ENCODE data around the gene DCLRE1B.

DNA sequence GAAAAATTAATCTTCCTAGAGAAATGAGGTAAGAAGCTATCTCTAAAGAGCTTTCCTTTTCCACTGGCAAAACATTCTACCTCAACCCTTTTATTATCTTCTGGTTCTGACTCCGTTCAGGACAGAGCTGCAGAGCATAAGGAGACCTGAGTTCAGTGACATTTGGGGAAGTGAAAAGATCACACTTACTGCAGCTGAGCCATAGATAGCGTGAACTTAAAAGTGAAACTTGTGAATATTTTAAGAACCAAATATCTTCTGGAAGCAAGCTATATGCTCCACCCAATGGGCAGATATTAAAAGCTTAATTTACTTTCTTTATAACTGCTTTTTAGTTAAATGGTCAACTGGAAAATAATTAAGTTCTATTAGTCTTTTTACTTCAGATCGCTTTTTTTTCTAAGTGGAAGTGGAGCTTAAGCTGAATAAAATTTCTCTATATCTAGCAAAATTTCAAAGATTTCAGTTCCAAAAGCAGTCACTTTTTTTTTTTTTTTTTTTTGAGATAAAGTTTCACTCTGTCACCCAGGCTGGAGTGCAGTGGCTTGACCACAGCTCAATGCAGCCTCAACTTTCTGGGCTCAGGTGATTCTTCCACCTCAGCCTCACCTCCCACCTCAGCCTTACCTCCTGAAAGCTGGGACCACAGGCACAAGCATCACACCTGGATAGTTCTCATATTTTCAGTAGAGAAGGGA, 45.5 kb upstream of the DCLRE1B start:
- TF ChIP-seq CSDC2 (CRISPR knock-in tag; IDR thresholded peaks at IDR 0.05) (no peak), ZFP30 (CRISPR knock-in tag; IDR thresholded peaks at IDR 0.05) (no peak), ESRRG (CRISPR knock-in tag; IDR thresholded peaks at IDR 0.05) (no peak), ZNF565 (CRISPR knock-in tag; conservative IDR thresholded peaks at IDR 0.05; ENCODE audit: low read depth) (no peak), OSR1 (CRISPR knock-in tag; IDR thresholded peaks at IDR 0.05) (no peak), BACH2 (CRISPR knock-in tag; IDR thresholded peaks at IDR 0.05; ENCODE audit: borderline replicate concordance) (no peak), PPARA (CRISPR knock-in tag; IDR thresholded peaks at IDR 0.05; ENCODE audit: borderline replicate concordance) (no peak)
- TF ChIP-seq, protein P1, sequence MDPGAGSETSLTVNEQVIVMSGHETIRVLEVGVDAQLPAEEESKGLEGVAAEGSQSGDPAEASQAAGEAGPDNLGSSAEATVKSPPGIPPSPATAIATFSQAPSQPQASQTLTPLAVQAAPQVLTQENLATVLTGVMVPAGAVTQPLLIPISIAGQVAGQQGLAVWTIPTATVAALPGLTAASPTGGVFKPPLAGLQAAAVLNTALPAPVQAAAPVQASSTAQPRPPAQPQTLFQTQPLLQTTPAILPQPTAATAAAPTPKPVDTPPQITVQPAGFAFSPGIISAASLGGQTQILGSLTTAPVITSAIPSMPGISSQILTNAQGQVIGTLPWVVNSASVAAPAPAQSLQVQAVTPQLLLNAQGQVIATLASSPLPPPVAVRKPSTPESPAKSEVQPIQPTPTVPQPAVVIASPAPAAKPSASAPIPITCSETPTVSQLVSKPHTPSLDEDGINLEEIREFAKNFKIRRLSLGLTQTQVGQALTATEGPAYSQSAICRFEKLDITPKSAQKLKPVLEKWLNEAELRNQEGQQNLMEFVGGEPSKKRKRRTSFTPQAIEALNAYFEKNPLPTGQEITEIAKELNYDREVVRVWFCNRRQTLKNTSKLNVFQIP (CRISPR knock-in tag; IDR thresholded peaks at IDR 0.05; ENCODE audit: borderline replicate concordance, low read depth), result no peak
- TF ChIP-seq, protein P2, sequence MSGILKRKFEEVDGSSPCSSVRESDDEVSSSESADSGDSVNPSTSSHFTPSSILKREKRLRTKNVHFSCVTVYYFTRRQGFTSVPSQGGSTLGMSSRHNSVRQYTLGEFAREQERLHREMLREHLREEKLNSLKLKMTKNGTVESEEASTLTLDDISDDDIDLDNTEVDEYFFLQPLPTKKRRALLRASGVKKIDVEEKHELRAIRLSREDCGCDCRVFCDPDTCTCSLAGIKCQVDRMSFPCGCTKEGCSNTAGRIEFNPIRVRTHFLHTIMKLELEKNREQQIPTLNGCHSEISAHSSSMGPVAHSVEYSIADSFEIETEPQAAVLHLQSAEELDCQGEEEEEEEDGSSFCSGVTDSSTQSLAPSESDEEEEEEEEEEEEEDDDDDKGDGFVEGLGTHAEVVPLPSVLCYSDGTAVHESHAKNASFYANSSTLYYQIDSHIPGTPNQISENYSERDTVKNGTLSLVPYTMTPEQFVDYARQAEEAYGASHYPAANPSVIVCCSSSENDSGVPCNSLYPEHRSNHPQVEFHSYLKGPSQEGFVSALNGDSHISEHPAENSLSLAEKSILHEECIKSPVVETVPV (CRISPR knock-in tag; IDR thresholded peaks at IDR 0.05), result no peak
- TF ChIP-seq, protein P3, sequence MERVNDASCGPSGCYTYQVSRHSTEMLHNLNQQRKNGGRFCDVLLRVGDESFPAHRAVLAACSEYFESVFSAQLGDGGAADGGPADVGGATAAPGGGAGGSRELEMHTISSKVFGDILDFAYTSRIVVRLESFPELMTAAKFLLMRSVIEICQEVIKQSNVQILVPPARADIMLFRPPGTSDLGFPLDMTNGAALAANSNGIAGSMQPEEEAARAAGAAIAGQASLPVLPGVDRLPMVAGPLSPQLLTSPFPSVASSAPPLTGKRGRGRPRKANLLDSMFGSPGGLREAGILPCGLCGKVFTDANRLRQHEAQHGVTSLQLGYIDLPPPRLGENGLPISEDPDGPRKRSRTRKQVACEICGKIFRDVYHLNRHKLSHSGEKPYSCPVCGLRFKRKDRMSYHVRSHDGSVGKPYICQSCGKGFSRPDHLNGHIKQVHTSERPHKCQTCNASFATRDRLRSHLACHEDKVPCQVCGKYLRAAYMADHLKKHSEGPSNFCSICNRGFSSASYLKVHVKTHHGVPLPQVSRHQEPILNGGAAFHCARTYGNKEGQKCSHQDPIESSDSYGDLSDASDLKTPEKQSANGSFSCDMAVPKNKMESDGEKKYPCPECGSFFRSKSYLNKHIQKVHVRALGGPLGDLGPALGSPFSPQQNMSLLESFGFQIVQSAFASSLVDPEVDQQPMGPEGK (CRISPR knock-in tag; IDR thresholded peaks at IDR 0.05; ENCODE audit: borderline replicate concordance), result no peak
- TF ChIP-seq, protein P4, sequence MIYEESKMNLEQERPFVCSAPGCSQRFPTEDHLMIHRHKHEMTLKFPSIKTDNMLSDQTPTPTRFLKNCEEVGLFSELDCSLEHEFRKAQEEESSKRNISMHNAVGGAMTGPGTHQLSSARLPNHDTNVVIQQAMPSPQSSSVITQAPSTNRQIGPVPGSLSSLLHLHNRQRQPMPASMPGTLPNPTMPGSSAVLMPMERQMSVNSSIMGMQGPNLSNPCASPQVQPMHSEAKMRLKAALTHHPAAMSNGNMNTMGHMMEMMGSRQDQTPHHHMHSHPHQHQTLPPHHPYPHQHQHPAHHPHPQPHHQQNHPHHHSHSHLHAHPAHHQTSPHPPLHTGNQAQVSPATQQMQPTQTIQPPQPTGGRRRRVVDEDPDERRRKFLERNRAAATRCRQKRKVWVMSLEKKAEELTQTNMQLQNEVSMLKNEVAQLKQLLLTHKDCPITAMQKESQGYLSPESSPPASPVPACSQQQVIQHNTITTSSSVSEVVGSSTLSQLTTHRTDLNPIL (CRISPR knock-in tag; IDR thresholded peaks at IDR 0.05; ENCODE audit: low read depth), result no peak

All from SK-N-SH treated with all-trans-retinoic acid at 6 μM for 48 hours (cell line).